DND-41 (cell line): ENCODE results near the gene LAPTM5.

Experiments
- ATAC-seq: fragments of 200-7000 bp; cut with Tn5 transposase; 3 replicates; pipeline ENCODE4 v1.9.1; 2021; ENCODE audit warnings: low read depth; ENCODE audit not compliant: insufficient read depth
- DNase-seq: peaks from one replicate; pipeline ENCODE4 v3.0.0-alpha.2; 2020
- H2AFZ ChIP-seq: 2 replicates; pipeline ENCODE4 v1.6.0; 2012; ENCODE audit warnings: low read depth, low read length
- H3K27ac ChIP-seq: 2 replicates; pipeline ENCODE4 v1.5.1; 2012; ENCODE audit warnings: low read length, inconsistent platforms
- H3K27me3 ChIP-seq: fragments of 200-600 bp; sonication (generic); 2 replicates; pipeline ENCODE4 v1.6.0; 2012; ENCODE audit warnings: low read length, mild to moderate bottlenecking, inconsistent platforms; ENCODE audit not compliant: insufficient read depth, poor library complexity
- H3K36me3 ChIP-seq: 2 replicates; pipeline ENCODE4 v1.5.1; 2012; ENCODE audit warnings: low read length, inconsistent platforms; ENCODE audit not compliant: insufficient read depth
- H3K4me1 ChIP-seq: 2 replicates; pipeline ENCODE4 v1.5.1; 2012; ENCODE audit warnings: mild to moderate bottlenecking, low read length; ENCODE audit not compliant: insufficient read depth
- H3K4me2 ChIP-seq: 2 replicates; pipeline ENCODE4 v1.6.0; 2012; ENCODE audit warnings: mild to moderate bottlenecking, moderate library complexity, low read length, inconsistent platforms; ENCODE audit not compliant: insufficient read depth
- H3K4me3 ChIP-seq, 2 experiments: fragments of 200-600 bp in 1 of 2; shearing (Covaris generic) in 1 of 2; 2 replicates each; pipeline ENCODE4 v1.5.1; 2012 to 2016; ENCODE audit warnings: inconsistent platforms in 2 of 2, low read length in 2 of 2, mild to moderate bottlenecking in 2 of 2, low read depth in 1 of 2, moderate library complexity in 1 of 2
- H3K79me2 ChIP-seq: 2 replicates; pipeline ENCODE4 v1.6.0; 2012; ENCODE audit warnings: low read length, inconsistent platforms; ENCODE audit not compliant: insufficient read depth
- H3K9ac ChIP-seq: 2 replicates; pipeline ENCODE4 v1.6.0; 2012; ENCODE audit warnings: low read depth, mild to moderate bottlenecking, inconsistent platforms, low read length, moderate library complexity
- H3K9me3 ChIP-seq: 2 replicates; pipeline ENCODE4 v1.5.1; 2012; ENCODE audit warnings: low read length, moderate library complexity, mild to moderate bottlenecking, inconsistent platforms; ENCODE audit not compliant: insufficient read depth, severe bottlenecking
- H4K20me1 ChIP-seq: 2 replicates; pipeline ENCODE4 v1.6.0; 2012; ENCODE audit warnings: low read length; ENCODE audit not compliant: insufficient read depth
- CTCF ChIP-seq: IDR thresholded peaks from 2 replicates; pipeline ENCODE4 v1.5.1; 2012; ENCODE audit warnings: borderline replicate concordance, low read length, moderate library complexity, mild to moderate bottlenecking; ENCODE audit not compliant: poor library complexity, severe bottlenecking; ENCODE audit errors: extremely low read depth
- EZH2 ChIP-seq: IDR thresholded peaks from 3 replicates; pipeline ENCODE4 v1.6.1; 2012; ENCODE audit warnings: borderline replicate concordance, low read depth, mild to moderate bottlenecking, moderate library complexity, low read length, inconsistent platforms; ENCODE audit not compliant: severe bottlenecking

LAPTM5 gene

GRCh38 chr1:30719406-30720270 lies 37.9 kb downstream of the LAPTM5 start:
- Histone ChIP-seq H3K9me3 (no peaks in the 10 kb centered on the region), H3K36me3 (no peaks in the 10 kb centered on the region), H3K79me2 (no peaks in the 10 kb centered on the region), H2AFZ (peak overlapping the region; percentile 99; the same call in 1 of the 2 replicates), H3K27me3 (no peaks in the 10 kb centered on the region), H3K4me3 (peak overlapping the region in 1 of 2 experiments; percentile 78; a peak in 2 of 4 replicates), H3K27ac (no peak overlapping the region), H3K4me1 (peaks cover 19% of the 10 kb centered on the region), H3K4me2 (peak overlapping the region; percentile 96), H3K9ac (peak overlapping the region; percentile 65; the same call in 1 of the 2 replicates), H4K20me1 (peaks cover 7% of the 10 kb centered on the region; the same call in 1 of the 2 replicates)
- ATAC-seq (no peak), DNase-seq (no peak)
- TF ChIP-seq CTCF (no peak), EZH2 (no peak)

GRCh38 chr1:30718636-30719405 lies 38.8 kb downstream of the LAPTM5 start:
- no peaks in the 10 kb centered on the region for H3K79me2 ChIP-seq
- no peaks in the 10 kb centered on the region for H3K36me3 ChIP-seq
- H3K27ac ChIP-seq, result peak overlapping the region; percentile 77
- H3K4me3 ChIP-seq, result peak overlapping the region; percentile 35 to 78
- peak; percentile 88 for DNase-seq
- H3K27me3 ChIP-seq, result no peaks in the 10 kb centered on the region
- H3K4me1 ChIP-seq, result peaks cover 19% of the 10 kb centered on the region
- peak overlapping the region; percentile 65 for H3K9ac ChIP-seq
- peak overlapping the region; percentile 96 for H3K4me2 ChIP-seq
- TF ChIP-seq EZH2, result no peak
- TF ChIP-seq CTCF, result peak; percentile 98
- H2AFZ ChIP-seq, result peak overlapping the region; percentile 99
- ATAC-seq, result peak; percentile 73
- no peaks in the 10 kb centered on the region for H3K9me3 ChIP-seq
- 0 out of 2 replicates have a peak, but pooled peaks cover 7% of the 10 kb centered on the region for H4K20me1 ChIP-seq

- H3K4me3 ChIP-seq, result peak overlapping the region in 1 of 2 experiments; percentile 50; a peak in 2 of 4 replicates
- TF ChIP-seq CTCF (no peak), EZH2 (no peak)
- H3K79me2 ChIP-seq, result no peaks in the 10 kb centered on the region
- H3K9ac ChIP-seq, result no peak overlapping the region
- H3K27me3 ChIP-seq, result no peaks in the 10 kb centered on the region
- 0 out of 2 replicates have a peak, but pooled peaks cover 7% of the 10 kb centered on the region for H4K20me1 ChIP-seq
- peak overlapping the region; percentile 59 for H3K4me2 ChIP-seq
- H3K36me3 ChIP-seq, result no peaks in the 10 kb centered on the region
- H3K27ac ChIP-seq, result no peak overlapping the region
- no peak overlapping the region; the same call in 1 of the 2 replicates for H2AFZ ChIP-seq
- peak; percentile 93 for ATAC-seq
- DNase-seq, result peak; percentile 99
- peaks cover 19% of the 10 kb centered on the region for H3K4me1 ChIP-seq
- H3K9me3 ChIP-seq, result no peaks in the 10 kb centered on the region
Measured at GRCh38 chr1:30718091-30718635, 39.4 kb downstream of the LAPTM5 start.
